ENCODE results near the gene MYO15B. TPM values are rescaled to one million over a fixed set of nuclear protein-coding genes. Genes with fewer than 3 reads are reported as not detected.

Gene MYO15B
- total RNA-seq, 1 donor from 2014 or later: 337 TPM

DNA sequence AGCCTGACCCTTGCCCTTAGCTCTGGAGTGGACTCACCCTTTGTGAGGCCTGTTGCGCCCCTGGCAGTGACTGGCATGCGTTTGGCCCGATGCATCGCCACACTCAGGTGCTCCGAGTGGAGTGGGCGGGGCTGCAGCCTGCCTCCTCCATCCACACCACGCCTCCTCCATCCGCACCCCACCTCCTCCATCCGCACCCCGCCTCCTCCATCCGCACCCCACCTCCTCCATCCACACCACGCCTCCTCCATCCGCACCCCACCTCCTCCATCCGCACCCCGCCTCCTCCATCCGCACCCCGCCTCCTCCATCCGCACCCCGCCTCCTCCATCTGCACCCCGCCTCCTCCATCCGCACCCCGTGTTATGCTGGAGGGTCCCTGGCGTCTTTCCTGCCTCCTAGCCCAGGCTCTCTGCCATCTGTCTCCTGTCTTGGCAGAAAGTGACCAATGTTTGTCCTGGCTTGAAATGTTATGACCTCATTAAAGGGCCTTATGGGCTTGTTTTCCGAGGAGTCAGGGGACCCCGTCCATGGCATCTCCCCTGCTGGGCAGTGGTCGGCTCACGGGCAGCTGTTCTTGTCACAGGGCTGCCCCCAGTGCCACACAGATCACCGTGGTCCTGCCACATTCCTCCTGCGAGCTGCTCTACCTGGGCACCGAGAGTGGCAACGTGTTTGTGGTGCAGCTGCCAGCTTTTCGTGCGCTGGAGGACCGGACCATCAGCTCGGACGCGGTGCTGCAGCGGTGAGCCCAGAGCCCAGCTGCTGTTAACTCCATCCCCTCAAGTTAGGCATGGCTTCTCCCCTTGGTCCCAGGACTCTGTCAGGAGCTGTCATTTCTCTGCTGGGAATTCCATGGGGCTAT, 28.7 kb upstream of the MYO15B start:
- peaks cover 17% of the 10 kb centered on the region for H3K4me1 Mint-ChIP-seq (ENCODE audit: low read depth)
- H3K4me3 Mint-ChIP-seq (ENCODE audit: low read depth): peak overlapping the region; percentile 16
- no peak overlapping the region for H3K27ac Mint-ChIP-seq
- DNase-seq (ENCODE audit: low spot score, unreplicated experiment): no peak
- peaks cover 8% of the 10 kb centered on the region for H3K36me3 Mint-ChIP-seq (ENCODE audit: insufficient read depth)
- no peaks in the 10 kb centered on the region for H3K9me3 Mint-ChIP-seq (ENCODE audit: low read depth)
- H3K27me3 Mint-ChIP-seq: no peaks in the 10 kb centered on the region
- TF ChIP-seq, protein P1, sequence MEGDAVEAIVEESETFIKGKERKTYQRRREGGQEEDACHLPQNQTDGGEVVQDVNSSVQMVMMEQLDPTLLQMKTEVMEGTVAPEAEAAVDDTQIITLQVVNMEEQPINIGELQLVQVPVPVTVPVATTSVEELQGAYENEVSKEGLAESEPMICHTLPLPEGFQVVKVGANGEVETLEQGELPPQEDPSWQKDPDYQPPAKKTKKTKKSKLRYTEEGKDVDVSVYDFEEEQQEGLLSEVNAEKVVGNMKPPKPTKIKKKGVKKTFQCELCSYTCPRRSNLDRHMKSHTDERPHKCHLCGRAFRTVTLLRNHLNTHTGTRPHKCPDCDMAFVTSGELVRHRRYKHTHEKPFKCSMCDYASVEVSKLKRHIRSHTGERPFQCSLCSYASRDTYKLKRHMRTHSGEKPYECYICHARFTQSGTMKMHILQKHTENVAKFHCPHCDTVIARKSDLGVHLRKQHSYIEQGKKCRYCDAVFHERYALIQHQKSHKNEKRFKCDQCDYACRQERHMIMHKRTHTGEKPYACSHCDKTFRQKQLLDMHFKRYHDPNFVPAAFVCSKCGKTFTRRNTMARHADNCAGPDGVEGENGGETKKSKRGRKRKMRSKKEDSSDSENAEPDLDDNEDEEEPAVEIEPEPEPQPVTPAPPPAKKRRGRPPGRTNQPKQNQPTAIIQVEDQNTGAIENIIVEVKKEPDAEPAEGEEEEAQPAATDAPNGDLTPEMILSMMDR (IDR thresholded peaks at IDR 0.05; ENCODE audit: unreplicated experiment): no peak

- TF ChIP-seq, protein P1 (IDR thresholded peaks at IDR 0.05; ENCODE audit: unreplicated experiment): no peak
- no peaks in the 10 kb centered on the region for H3K9me3 Mint-ChIP-seq (ENCODE audit: low read depth)
- no peak overlapping the region for H3K27ac Mint-ChIP-seq
- H3K4me3 Mint-ChIP-seq (ENCODE audit: low read depth): no peak overlapping the region
- peaks cover 10% of the 10 kb centered on the region for H3K36me3 Mint-ChIP-seq (ENCODE audit: insufficient read depth)
- no peaks in the 10 kb centered on the region for H3K27me3 Mint-ChIP-seq
- peaks cover 14% of the 10 kb centered on the region for H3K4me1 Mint-ChIP-seq (ENCODE audit: low read depth)
- DNase-seq (ENCODE audit: low spot score, unreplicated experiment): no peak
Measured at GRCh38 chr17:75559958-75560533, 27.6 kb upstream of the MYO15B start.

DNA sequence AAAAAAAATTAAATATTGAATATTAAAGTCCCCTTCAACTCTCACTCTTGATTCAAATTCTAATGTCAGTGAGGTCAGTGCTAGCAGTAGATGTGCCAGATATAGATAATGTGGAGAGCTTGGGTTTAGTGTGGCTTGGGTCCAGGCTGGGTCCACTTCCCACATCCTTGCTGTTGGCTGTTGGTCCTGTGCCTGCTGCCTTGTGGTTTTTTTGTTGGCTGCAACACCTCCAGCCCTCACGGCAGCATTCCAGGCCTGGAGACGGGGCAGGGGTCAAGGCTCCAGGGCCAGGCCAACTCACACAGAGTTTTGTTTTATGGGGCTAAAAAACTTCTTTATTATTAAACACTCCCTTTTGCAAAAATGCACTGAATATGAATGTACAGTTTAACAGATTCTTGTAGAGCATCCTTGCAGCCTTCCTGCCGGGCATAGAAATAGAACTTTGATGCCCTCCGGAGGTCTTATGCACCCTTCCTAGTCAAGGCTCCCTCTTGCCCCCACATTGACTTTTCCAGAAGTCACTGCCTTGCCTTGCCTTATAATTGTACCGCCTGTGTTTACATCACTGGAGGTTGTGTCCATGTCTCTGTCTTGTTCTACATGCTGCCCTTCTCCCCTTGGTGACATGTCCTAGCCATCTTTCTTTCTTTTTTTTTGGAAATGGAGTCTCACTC, 25.5 kb upstream of the MYO15B start:
- H3K27me3 Mint-ChIP-seq: no peaks in the 10 kb centered on the region
- no peak for DNase-seq (ENCODE audit: low spot score, unreplicated experiment)
- no peak overlapping the region for H3K4me3 Mint-ChIP-seq (ENCODE audit: low read depth)
- no peak overlapping the region for H3K27ac Mint-ChIP-seq
- peaks cover 10% of the 10 kb centered on the region for H3K4me1 Mint-ChIP-seq (ENCODE audit: low read depth)
- H3K9me3 Mint-ChIP-seq (ENCODE audit: low read depth): no peaks in the 10 kb centered on the region
- H3K36me3 Mint-ChIP-seq (ENCODE audit: insufficient read depth): peaks cover 19% of the 10 kb centered on the region
- TF ChIP-seq, protein P1 (IDR thresholded peaks at IDR 0.05; ENCODE audit: unreplicated experiment): no peak

GRCh38 chr17:75563063-75563758, 24.4 kb upstream of the MYO15B start:
- Mint-ChIP-seq H3K27ac (no peak overlapping the region), H3K36me3 (ENCODE audit: insufficient read depth) (peaks cover 19% of the 10 kb centered on the region), H3K27me3 (no peaks in the 10 kb centered on the region), H3K4me3 (ENCODE audit: low read depth) (no peak overlapping the region), H3K4me1 (ENCODE audit: low read depth) (peaks cover 2% of the 10 kb centered on the region), H3K9me3 (ENCODE audit: low read depth) (no peaks in the 10 kb centered on the region)
- TF ChIP-seq, protein P1 (IDR thresholded peaks at IDR 0.05; ENCODE audit: unreplicated experiment): no peak
- DNase-seq (ENCODE audit: low spot score, unreplicated experiment): no peak

DNA sequence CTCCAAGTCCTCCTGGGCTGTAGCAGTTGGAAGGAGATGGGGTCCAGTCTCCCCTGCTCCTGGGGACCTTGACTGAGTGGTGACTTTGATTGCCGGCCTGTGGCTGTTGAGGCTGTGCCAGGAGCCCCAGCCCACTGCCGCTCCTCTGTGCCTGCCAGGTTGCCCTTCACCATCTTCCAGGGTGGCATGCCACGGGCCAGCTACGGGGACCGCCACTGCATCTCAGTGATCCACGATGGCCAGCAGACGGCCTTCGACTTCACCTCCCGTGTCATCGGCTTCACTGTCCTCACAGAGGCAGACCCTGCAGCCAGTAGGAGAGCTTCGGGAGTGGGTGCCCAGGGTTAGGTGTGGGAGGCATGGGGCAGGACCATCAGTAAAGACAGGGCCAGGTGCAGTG, 23.4 kb upstream of the MYO15B start:
- Mint-ChIP-seq H3K27ac (no peak overlapping the region), H3K9me3 (ENCODE audit: low read depth) (no peaks in the 10 kb centered on the region), H3K4me3 (ENCODE audit: low read depth) (no peak overlapping the region), H3K4me1 (ENCODE audit: low read depth) (no peaks in the 10 kb centered on the region), H3K36me3 (ENCODE audit: insufficient read depth) (peaks cover 17% of the 10 kb centered on the region), H3K27me3 (no peaks in the 10 kb centered on the region)
- no peak for DNase-seq (ENCODE audit: low spot score, unreplicated experiment)
- TF ChIP-seq, protein P1 (IDR thresholded peaks at IDR 0.05; ENCODE audit: unreplicated experiment): no peak
